K562 (cell line): ENCODE data around the gene CLIC1. TPM values are rescaled to one million over a fixed set of nuclear protein-coding genes. Genes with fewer than 3 reads are reported as not detected.

ENCODE experiments used
- GABPB2 ChIP-seq: fragments of 250-450 bp; sonication (Bioruptor Pico); conservative IDR thresholded peaks from 2 replicates; pipeline ENCODE4 v1.5.1; 2021; ENCODE audit warnings: mild to moderate bottlenecking
- HMGXB4 ChIP-seq: sonication (generic); formaldehyde crosslinking; IDR thresholded peaks from 2 replicates; pipeline ENCODE4 v1.8.1; 2023; ENCODE audit warnings: mild to moderate bottlenecking, missing genetic modification reagents
- KAT7 ChIP-seq: sonication (generic); formaldehyde crosslinking; IDR thresholded peaks from 2 replicates; pipeline ENCODE4 v1.8.0; 2022; ENCODE audit warnings: missing genetic modification reagents, mild to moderate bottlenecking, borderline replicate concordance
- MTA3 ChIP-seq: fragments of 450-650 bp; formaldehyde crosslinking; IDR thresholded peaks from 2 replicates; pipeline ENCODE4 v1.6.1; 2017; ENCODE audit warnings: mild to moderate bottlenecking, borderline replicate concordance
- SIN3A ChIP-seq, 2 experiments: fragments of 150-350 bp in 1 of 2; IDR thresholded peaks; 2 replicates each; pipeline ENCODE4 v1.6.1; 2011 to 2016; ENCODE audit warnings: borderline replicate concordance in 2 of 2, low read depth in 2 of 2, low read length in 2 of 2, mild to moderate bottlenecking in 2 of 2, moderate library complexity in 2 of 2; ENCODE audit not compliant: control insufficient read depth in 1 of 2
- SREBF1 ChIP-seq: fragments of 150-350 bp; IDR thresholded peaks from 2 replicates; pipeline ENCODE4 v1.6.1; 2014; ENCODE audit warnings: antibody characterized with exemption, low read depth, low read length, borderline replicate concordance
- XRCC5 ChIP-seq: fragments of 200-400 bp; formaldehyde crosslinking; IDR thresholded peaks from 2 replicates; pipeline ENCODE4 v1.6.1; 2017; ENCODE audit warnings: low read depth, mild to moderate bottlenecking, low read length
- ZNF146 ChIP-seq: IDR thresholded peaks from one replicate; pipeline ENCODE4 v1.6.1; 2018; ENCODE audit warnings: missing compliant biosample characterization; ENCODE audit not compliant: unreplicated experiment
- polyA plus RNA-seq, 8 experiments: library from polyadenylated mRNA; depleted of rRNA in 4 of 8; stranded (reverse) in 5 of 8; unstranded in 3 of 8; fragments of >200 nt; fragmentation: Nextera tagmentation in 2 of 8; fragmentation: Illumina TruSeq in 1 of 8; extraction: Ambion mirVana in 2 of 8; extraction: Trizol in 1 of 8; gene quantifications; 2 replicates each; pipeline versions ENCODE4 v1.2.1 to v1.2.3, GENCODE V29; 2011 to 2014; ENCODE audit warnings: inconsistent platforms in 1 of 8, missing spikeins in 1 of 8
- total RNA-seq, 7 experiments: library from RNA; depleted of rRNA in 6 of 7; stranded (reverse); fragments of >200 nt in 6 of 7; fragmentation: Illumina TruSeq in 2 of 7; extraction: Trizol in 2 of 7; gene quantifications; 2 replicates each; pipeline versions ENCODE4 v1.2.1 to v1.2.3, GENCODE V29; 2011 to 2021; ENCODE audit warnings: low replicate concordance in 1 of 7

CLIC1 gene
- total and polyA plus RNA-seq, 9 of the 15 experiments (the other 6 are each of a cell fraction or from before 2014, with no cell fraction given): 1,267 to 2,419 (median 1,808) TPM

- TF ChIP-seq KAT7 (CRISPR knock-in tag) (no peak), GABPB2 (CRISPR knock-in tag) (no peak), MTA3 (0 out of 2 replicates have a peak, but pooled peaks have one; percentile 21), SREBF1 (no peak), ZNF146 (no peak), XRCC5 (no peak), HMGXB4 (CRISPR knock-in tag) (no peak), SIN3A (IDR thresholded peaks at IDR 0.05; ENCODE audit: borderline replicate concordance in 2 of 2, control insufficient read depth in 1 of 2, low read depth in 2 of 2, low read length in 2 of 2) (no peak)
These were observed 16.5 kb upstream of the CLIC1 start (continued) for GRCh38 chr6:31752739-31753319.
